HepG2 (cell line): Measurements from ENCODE around the gene ARHGAP33. TPM values are rescaled to one million over a fixed set of nuclear protein-coding genes. Genes with fewer than 3 reads are reported as not detected.

Experiments used
- ATAC-seq: fragments of 200-7000 bp; cut with Tn5 transposase; 3 replicates; pipeline ENCODE4 v1.9.1; 2020; ENCODE audit warnings: mild to moderate bottlenecking, moderate library complexity
- BruUV-seq: library from RNA; stranded (reverse); fragments of 400-500 nt; replicated peaks from 2 replicates; lab custom pipeline; 2021; lab: Mats Ljungman, UMichigan
- CTCF ChIA-PET: fragments of 300-600 bp; formaldehyde crosslinking; extraction: SDS; loops from one replicate; lab custom pipeline; 2021; ENCODE audit warnings: low total read pairs, inconsistent platforms, low intra/inter-chr PET ratio; lab: Yijun Ruan, JAX
- POLR2A ChIA-PET: fragments of 350-600 bp; sonication (Branson Sonifier 250); formaldehyde crosslinking; loops from one replicate; lab custom pipeline; 2020; ENCODE audit warnings: antibody characterized with exemption, inconsistent platforms; lab: Yijun Ruan, JAX
- DNase-seq: peaks from one replicate; pipeline ENCODE4 v3.0.0-alpha.2; 2015; ENCODE audit warnings: low spot score
- FAIRE-seq: peaks from 3 replicates; lab custom pipeline; 2011; peaks lifted over from hg19 to GRCh38; lab: Jason Lieb, UNC
- H2AFZ ChIP-seq: one replicate; pipeline ENCODE4 v1.6.1; 2011; ENCODE audit warnings: low read length, inconsistent platforms
- H3K27ac ChIP-seq: fragments of 300-600 bp; 3 replicates; pipeline ENCODE4 v1.8.0; 2011; ENCODE audit warnings: mixed run types, mild to moderate bottlenecking, mixed read lengths, low read length, inconsistent platforms; ENCODE audit not compliant: insufficient read depth; ENCODE audit errors: extremely low read length
- H3K27me3 ChIP-seq, 2 experiments: fragments of 200-600 bp in 1 of 2; 2 replicates in 1 of 2; 3 replicates in 1 of 2; pipeline versions ENCODE4 v1.6.0 to v1.8.0; 2011; ENCODE audit warnings: low read length in 2 of 2, mild to moderate bottlenecking in 2 of 2, moderate library complexity in 2 of 2, inconsistent platforms in 1 of 2; ENCODE audit not compliant: insufficient read depth in 2 of 2, control insufficient read depth in 1 of 2
- H3K36me3 ChIP-seq, 2 experiments: fragments of 200-600 bp in 1 of 2; replicated peaks in 1 of 2; 2 replicates in 1 of 2; 3 replicates in 1 of 2; pipeline versions ENCODE4 v1.5.1 to v1.8.0; 2011; ENCODE audit warnings: low read length in 2 of 2, inconsistent platforms in 1 of 2; ENCODE audit not compliant: insufficient read depth in 2 of 2, control insufficient read depth in 1 of 2
- H3K4me1 ChIP-seq: 2 replicates; pipeline ENCODE4 v1.5.1; 2012; ENCODE audit warnings: low read length, inconsistent platforms; ENCODE audit not compliant: insufficient read depth
- H3K4me2 ChIP-seq: 2 replicates; pipeline ENCODE4 v1.6.0; 2011; ENCODE audit warnings: low read depth, low read length, inconsistent platforms
- H3K4me3 ChIP-seq, 3 experiments: fragments of 200-600 bp in 1 of 3; sonication (generic), shearing (Covaris generic) in 1 of 3; replicated peaks in 1 of 3; 2 replicates each; pipeline ENCODE4 v1.5.1; 2011 to 2016; ENCODE audit warnings: low read length in 3 of 3, inconsistent platforms in 2 of 3, low read depth in 2 of 3, mild to moderate bottlenecking in 2 of 3, control low read depth in 1 of 3, mixed read lengths in 1 of 3; ENCODE audit not compliant: insufficient read depth in 1 of 3
- H3K79me2 ChIP-seq: one replicate; pipeline ENCODE4 v1.6.1; 2011; ENCODE audit warnings: low read length, inconsistent platforms; ENCODE audit not compliant: insufficient read depth
- H3K9ac ChIP-seq: 2 replicates; pipeline ENCODE4 v1.6.0; 2011; ENCODE audit warnings: mild to moderate bottlenecking, low read depth, low read length, inconsistent platforms; ENCODE audit not compliant: insufficient read depth
- H3K9me3 ChIP-seq: 2 replicates; pipeline ENCODE4 v1.5.1; 2012; ENCODE audit warnings: mild to moderate bottlenecking, low read length
- H4K20me1 ChIP-seq: 2 replicates; pipeline ENCODE4 v1.6.0; 2011; ENCODE audit warnings: inconsistent platforms, mild to moderate bottlenecking, low read length, moderate library complexity; ENCODE audit not compliant: insufficient read depth
- CCDC6 ChIP-seq: sonication (generic); formaldehyde crosslinking; IDR thresholded peaks from 2 replicates; pipeline ENCODE4 v1.8.1; 2022; ENCODE audit warnings: mild to moderate bottlenecking, missing genetic modification reagents, moderate library complexity
- DMAP1 ChIP-seq: IDR thresholded peaks from 2 replicates; pipeline ENCODE4 v1.6.1; 2016
- FOXA1 ChIP-seq, 2 experiments: fragments of 450-650 bp in 1 of 2; sonication (generic) in 1 of 2; formaldehyde crosslinking in 1 of 2; IDR thresholded peaks; 2 replicates each; pipeline versions ENCODE4 v1.4.0 to v1.6.1; 2016 to 2020; ENCODE audit warnings: missing genetic modification reagents in 1 of 2
- IKZF1 ChIP-seq: fragments of 450-650 bp; IDR thresholded peaks from 2 replicates; pipeline ENCODE4 v1.7.1; 2016
- MED8 ChIP-seq: sonication (generic); formaldehyde crosslinking; IDR thresholded peaks from 2 replicates; pipeline ENCODE4 v1.8.1; 2023; ENCODE audit warnings: mild to moderate bottlenecking, missing genetic modification reagents; ENCODE audit not compliant: insufficient replicate concordance
- ZNF879 ChIP-seq: sonication (generic); formaldehyde crosslinking; IDR thresholded peaks from 2 replicates; pipeline ENCODE4 v1.8.1; 2023; ENCODE audit warnings: missing genetic modification reagents
- WGBS: methylation state at CpG from one replicate; pipeline ENCODE4 v1.1.6; 2017; ENCODE audit warnings: low lambda C conversion rate; 5-methylcytosine and 5-hydroxymethylcytosine counted together
- in situ Hi-C: cut with HindIII; loops from 2 replicates; pipeline ENCODE4 v1.10.0; 2017; ENCODE audit warnings: low pct_unique_long_range_greater_than_20kb; ENCODE audit not compliant: extremely low pct_ligation_motif_present
- intact Hi-C: fragments of 100-400 bp; cut with micrococcal nuclease; formaldehyde crosslinking; loops from one replicate; pipeline ENCODE4 v1.10.0; 2022; ENCODE audit not compliant: unreplicated experiment
- polyA plus RNA-seq, 8 experiments: library from polyadenylated mRNA; depleted of rRNA in 3 of 8; stranded (reverse) in 7 of 8; unstranded in 1 of 8; fragments of >200 nt; fragmentation: Illumina TruSeq in 4 of 8; extraction: Trizol in 4 of 8; gene quantifications; 2 replicates each; pipeline versions ENCODE4 v1.2.1 to v1.2.3, GENCODE V29; 2011 to 2016; ENCODE audit warnings: low read depth in 4 of 8, missing spikeins in 1 of 8, mixed read lengths in 1 of 8; ENCODE audit not compliant: insufficient read depth in 1 of 8
- total RNA-seq, 5 experiments: library from RNA; depleted of rRNA; stranded (reverse); fragments of >200 nt; fragmentation: Illumina TruSeq; extraction: Trizol; gene quantifications; 2 replicates each; pipeline ENCODE4 v1.2.3, GENCODE V29; 2016; ENCODE audit warnings: low read depth in 1 of 5
- TF ChIP-seq, protein P1 (sequence below): sonication (generic); formaldehyde crosslinking; IDR thresholded peaks from 2 replicates; pipeline ENCODE4 v1.4.0; 2020; ENCODE audit warnings: missing genetic modification reagents, borderline replicate concordance
- TF ChIP-seq, protein P2 (sequence below): sonication (generic); formaldehyde crosslinking; IDR thresholded peaks from 2 replicates; pipeline ENCODE4 v1.4.0; 2020; ENCODE audit warnings: low read depth, mild to moderate bottlenecking, missing genetic modification reagents

Gene ARHGAP33
- total and polyA plus RNA-seq, 2 of the 13 experiments (the other 11 are each of a cell fraction or from before 2014, with no cell fraction given), result 1.3 to 2.7 TPM

DNA sequence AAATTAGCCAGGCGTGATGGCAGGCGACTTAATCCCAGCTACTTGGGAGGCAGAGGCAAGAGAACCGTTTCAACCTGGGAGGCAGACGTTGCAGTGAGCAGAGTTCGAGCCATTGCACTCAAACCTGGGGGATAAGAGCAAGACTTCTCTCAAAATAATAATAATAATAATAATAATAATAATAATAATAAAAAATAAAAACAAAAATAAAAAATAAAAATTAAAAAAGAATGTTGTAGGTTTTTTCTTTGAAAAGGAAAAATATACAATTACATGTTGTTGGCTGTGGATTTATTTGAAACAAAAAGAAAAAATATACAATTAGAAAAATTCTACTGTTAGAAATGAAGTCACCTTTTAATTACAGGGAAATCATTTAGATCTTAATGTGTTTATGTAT is 48.8 kb downstream of the ARHGAP33 start:
- intact Hi-C loops, result no loop called here
- no peak for FAIRE-seq
- Histone ChIP-seq H3K9me3 (no peaks in the 10 kb centered on the region), H3K27me3 (no peaks in the 10 kb centered on the region; a peak in 1 of 5 replicates), H2AFZ (no peak overlapping the region), H4K20me1 (no peaks in the 10 kb centered on the region), H3K9ac (no peak overlapping the region)
- no TSS peak for BruUV-seq
- no peak for DNase-seq
- TF ChIP-seq IKZF1, result no peak
- TF ChIP-seq FOXA1 (IDR thresholded peaks at IDR 0.05), result no peak
- TF ChIP-seq FOXA1 (CRISPR knock-in tag; IDR thresholded peaks at IDR 0.05), result no peak
- no peak for TF ChIP-seq DMAP1 (CRISPR knock-in tag)
- no peak for TF ChIP-seq CCDC6
- TF ChIP-seq MED8 (CRISPR knock-in tag), result no peak
- TF ChIP-seq, protein P1, sequence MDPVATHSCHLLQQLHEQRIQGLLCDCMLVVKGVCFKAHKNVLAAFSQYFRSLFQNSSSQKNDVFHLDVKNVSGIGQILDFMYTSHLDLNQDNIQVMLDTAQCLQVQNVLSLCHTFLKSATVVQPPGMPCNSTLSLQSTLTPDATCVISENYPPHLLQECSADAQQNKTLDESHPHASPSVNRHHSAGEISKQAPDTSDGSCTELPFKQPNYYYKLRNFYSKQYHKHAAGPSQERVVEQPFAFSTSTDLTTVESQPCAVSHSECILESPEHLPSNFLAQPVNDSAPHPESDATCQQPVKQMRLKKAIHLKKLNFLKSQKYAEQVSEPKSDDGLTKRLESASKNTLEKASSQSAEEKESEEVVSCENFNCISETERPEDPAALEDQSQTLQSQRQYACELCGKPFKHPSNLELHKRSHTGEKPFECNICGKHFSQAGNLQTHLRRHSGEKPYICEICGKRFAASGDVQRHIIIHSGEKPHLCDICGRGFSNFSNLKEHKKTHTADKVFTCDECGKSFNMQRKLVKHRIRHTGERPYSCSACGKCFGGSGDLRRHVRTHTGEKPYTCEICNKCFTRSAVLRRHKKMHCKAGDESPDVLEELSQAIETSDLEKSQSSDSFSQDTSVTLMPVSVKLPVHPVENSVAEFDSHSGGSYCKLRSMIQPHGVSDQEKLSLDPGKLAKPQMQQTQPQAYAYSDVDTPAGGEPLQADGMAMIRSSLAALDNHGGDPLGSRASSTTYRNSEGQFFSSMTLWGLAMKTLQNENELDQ, result no peak
- TF ChIP-seq, protein P2, sequence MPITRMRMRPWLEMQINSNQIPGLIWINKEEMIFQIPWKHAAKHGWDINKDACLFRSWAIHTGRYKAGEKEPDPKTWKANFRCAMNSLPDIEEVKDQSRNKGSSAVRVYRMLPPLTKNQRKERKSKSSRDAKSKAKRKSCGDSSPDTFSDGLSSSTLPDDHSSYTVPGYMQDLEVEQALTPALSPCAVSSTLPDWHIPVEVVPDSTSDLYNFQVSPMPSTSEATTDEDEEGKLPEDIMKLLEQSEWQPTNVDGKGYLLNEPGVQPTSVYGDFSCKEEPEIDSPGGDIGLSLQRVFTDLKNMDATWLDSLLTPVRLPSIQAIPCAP, result no peak
- no peak for TF ChIP-seq ZNF879 (CRISPR knock-in tag)
- TF ChIP-seq, all 625 proteins: peak for 0
- WGBS, result 40% methylated on average over 5 of the region's 5 CpGs
- Histone ChIP-seq H3K4me1 (peaks cover 9% of the 10 kb centered on the region), H3K4me2 (no peak overlapping the region), H3K79me2 (no peaks in the 10 kb centered on the region), H3K27ac (no peak overlapping the region), H3K4me3 (no peak overlapping the region), H3K36me3 (no peaks in the 10 kb centered on the region)
- POLR2A ChIA-PET, result no interaction called here
- in situ Hi-C loops, result no loop called here
- ATAC-seq, result no peak
- CTCF ChIA-PET, result no interaction called here
